HL-60 (cell line): ENCODE measurements around the gene MYO3A.

Experiments used
- TF ChIP-seq, protein P1 (sequence below): IDR thresholded peaks from one replicate; pipeline ENCODE4 v1.5.1; 2011; ENCODE audit warnings: low read length, control low read depth, inconsistent platforms; ENCODE audit not compliant: insufficient read depth
- TF ChIP-seq, protein P2 (sequence below): IDR thresholded peaks from 2 replicates; pipeline ENCODE4 v1.6.1; 2012; ENCODE audit warnings: low read depth; ENCODE audit not compliant: insufficient replicate concordance

DNA sequence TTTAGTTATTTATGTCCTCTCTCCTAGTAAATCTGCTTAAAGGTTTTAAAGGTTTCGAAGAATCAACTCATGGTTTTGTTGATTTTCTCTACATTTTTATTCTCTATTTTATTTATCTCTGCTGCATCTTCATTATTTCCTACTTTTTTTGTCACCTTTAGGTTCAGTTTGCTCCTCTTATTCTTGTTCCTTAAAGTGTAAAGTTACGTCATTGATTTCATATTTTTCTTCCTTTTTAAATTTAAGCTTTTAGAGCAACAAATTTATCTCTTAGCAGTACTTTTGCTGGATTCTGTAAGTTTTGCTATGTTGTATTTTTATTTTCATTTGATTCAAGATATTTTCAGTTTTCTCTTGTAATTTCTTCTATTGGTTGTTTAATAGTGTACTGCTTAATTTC, 10.7 kb downstream of the MYO3A start:
- TF ChIP-seq, protein P1, sequence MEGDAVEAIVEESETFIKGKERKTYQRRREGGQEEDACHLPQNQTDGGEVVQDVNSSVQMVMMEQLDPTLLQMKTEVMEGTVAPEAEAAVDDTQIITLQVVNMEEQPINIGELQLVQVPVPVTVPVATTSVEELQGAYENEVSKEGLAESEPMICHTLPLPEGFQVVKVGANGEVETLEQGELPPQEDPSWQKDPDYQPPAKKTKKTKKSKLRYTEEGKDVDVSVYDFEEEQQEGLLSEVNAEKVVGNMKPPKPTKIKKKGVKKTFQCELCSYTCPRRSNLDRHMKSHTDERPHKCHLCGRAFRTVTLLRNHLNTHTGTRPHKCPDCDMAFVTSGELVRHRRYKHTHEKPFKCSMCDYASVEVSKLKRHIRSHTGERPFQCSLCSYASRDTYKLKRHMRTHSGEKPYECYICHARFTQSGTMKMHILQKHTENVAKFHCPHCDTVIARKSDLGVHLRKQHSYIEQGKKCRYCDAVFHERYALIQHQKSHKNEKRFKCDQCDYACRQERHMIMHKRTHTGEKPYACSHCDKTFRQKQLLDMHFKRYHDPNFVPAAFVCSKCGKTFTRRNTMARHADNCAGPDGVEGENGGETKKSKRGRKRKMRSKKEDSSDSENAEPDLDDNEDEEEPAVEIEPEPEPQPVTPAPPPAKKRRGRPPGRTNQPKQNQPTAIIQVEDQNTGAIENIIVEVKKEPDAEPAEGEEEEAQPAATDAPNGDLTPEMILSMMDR: no peak
- TF ChIP-seq, protein P2, sequence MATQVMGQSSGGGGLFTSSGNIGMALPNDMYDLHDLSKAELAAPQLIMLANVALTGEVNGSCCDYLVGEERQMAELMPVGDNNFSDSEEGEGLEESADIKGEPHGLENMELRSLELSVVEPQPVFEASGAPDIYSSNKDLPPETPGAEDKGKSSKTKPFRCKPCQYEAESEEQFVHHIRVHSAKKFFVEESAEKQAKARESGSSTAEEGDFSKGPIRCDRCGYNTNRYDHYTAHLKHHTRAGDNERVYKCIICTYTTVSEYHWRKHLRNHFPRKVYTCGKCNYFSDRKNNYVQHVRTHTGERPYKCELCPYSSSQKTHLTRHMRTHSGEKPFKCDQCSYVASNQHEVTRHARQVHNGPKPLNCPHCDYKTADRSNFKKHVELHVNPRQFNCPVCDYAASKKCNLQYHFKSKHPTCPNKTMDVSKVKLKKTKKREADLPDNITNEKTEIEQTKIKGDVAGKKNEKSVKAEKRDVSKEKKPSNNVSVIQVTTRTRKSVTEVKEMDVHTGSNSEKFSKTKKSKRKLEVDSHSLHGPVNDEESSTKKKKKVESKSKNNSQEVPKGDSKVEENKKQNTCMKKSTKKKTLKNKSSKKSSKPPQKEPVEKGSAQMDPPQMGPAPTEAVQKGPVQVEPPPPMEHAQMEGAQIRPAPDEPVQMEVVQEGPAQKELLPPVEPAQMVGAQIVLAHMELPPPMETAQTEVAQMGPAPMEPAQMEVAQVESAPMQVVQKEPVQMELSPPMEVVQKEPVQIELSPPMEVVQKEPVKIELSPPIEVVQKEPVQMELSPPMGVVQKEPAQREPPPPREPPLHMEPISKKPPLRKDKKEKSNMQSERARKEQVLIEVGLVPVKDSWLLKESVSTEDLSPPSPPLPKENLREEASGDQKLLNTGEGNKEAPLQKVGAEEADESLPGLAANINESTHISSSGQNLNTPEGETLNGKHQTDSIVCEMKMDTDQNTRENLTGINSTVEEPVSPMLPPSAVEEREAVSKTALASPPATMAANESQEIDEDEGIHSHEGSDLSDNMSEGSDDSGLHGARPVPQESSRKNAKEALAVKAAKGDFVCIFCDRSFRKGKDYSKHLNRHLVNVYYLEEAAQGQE: no peak
